CD4-positive, CD25-positive, alpha-beta regulatory T cell (primary cell): ENCODE measurements around the gene CAMK2A. TPM values are rescaled to one million over a fixed set of nuclear protein-coding genes. Genes with fewer than 3 reads are reported as not detected.

Experiments used
- ATAC-seq, 2 donors: fragments of 150-1000 bp; cut with Tn5 transposase; one replicate each; pipeline ENCODE4 v1.10.0; 2021; ENCODE audit warnings: low read depth in 2 of 2, moderate number of reproducible peaks in 2 of 2, moderate library complexity in 1 of 2
- DNase-seq, 3 donors: peaks; one replicate each; pipeline versions ENCODE4 v3.0.0 to v3.0.0-alpha.2; 2012 to 2022; ENCODE audit warnings: mixed read lengths in 1 of 3
- H3K27ac ChIP-seq: one replicate; pipeline ENCODE4 v1.7.0; 2013; ENCODE audit warnings: mild to moderate bottlenecking, low read length; ENCODE audit not compliant: insufficient read depth, poor library complexity, severe bottlenecking
- H3K27me3 ChIP-seq: one replicate; pipeline ENCODE4 v1.7.0; 2013; ENCODE audit warnings: low read length; ENCODE audit not compliant: control insufficient read depth, insufficient read depth
- H3K36me3 ChIP-seq: one replicate; pipeline ENCODE4 v1.7.0; 2013; ENCODE audit warnings: mild to moderate bottlenecking, low read length, moderate library complexity; ENCODE audit not compliant: control insufficient read depth, insufficient read depth
- H3K4me1 ChIP-seq: 2 replicates; pipeline ENCODE4 v1.7.0; 2013; ENCODE audit warnings: mild to moderate bottlenecking, low read length; ENCODE audit not compliant: insufficient read depth, control insufficient read depth, poor library complexity, severe bottlenecking
- H3K4me3 ChIP-seq: one replicate; pipeline ENCODE4 v1.7.0; 2013; ENCODE audit warnings: low read depth, mild to moderate bottlenecking, low read length, moderate library complexity
- H3K9me3 ChIP-seq, 2 experiments: 1 replicate in 1 of 2; 2 replicates in 1 of 2; pipeline ENCODE4 v1.7.0; 2013; ENCODE audit warnings: low read length in 2 of 2, mild to moderate bottlenecking in 1 of 2, moderate library complexity in 1 of 2; ENCODE audit not compliant: control insufficient read depth in 2 of 2
- H3K27ac Mint-ChIP-seq, 3 donors: one replicate each; pipeline ENCODE4 v1.8.0; 2020 to 2022; ENCODE audit warnings: mild to moderate bottlenecking in 3 of 3, mixed read lengths in 3 of 3, moderate library complexity in 2 of 3
- H3K27me3 Mint-ChIP-seq: one replicate; pipeline ENCODE4 v1.8.0; 2022; ENCODE audit warnings: mild to moderate bottlenecking, mixed read lengths
- H3K36me3 Mint-ChIP-seq: one replicate; pipeline ENCODE4 v1.8.0; 2020; ENCODE audit warnings: mixed read lengths
- H3K4me1 Mint-ChIP-seq, 4 donors: one replicate each; pipeline ENCODE4 v1.8.0; 2020 to 2022; ENCODE audit warnings: mixed read lengths in 4 of 4, mild to moderate bottlenecking in 1 of 4
- H3K4me3 Mint-ChIP-seq, 4 donors: one replicate each; pipeline ENCODE4 v1.8.0; 2020 to 2022; ENCODE audit warnings: mild to moderate bottlenecking in 4 of 4, mixed read lengths in 4 of 4, moderate library complexity in 3 of 4
- H3K9me3 Mint-ChIP-seq, 7 donors: one replicate each; pipeline ENCODE4 v1.8.0; 2020 to 2022; ENCODE audit warnings: mixed read lengths in 7 of 7, mild to moderate bottlenecking in 3 of 7, moderate library complexity in 2 of 7
- polyA plus RNA-seq, 4 donors: library from polyadenylated mRNA; unstranded; fragments of 300-500 nt; fragmentation: Illumina TruSeq; gene quantifications; one replicate each; pipeline ENCODE4 v1.2.3, GENCODE V29; 2021
- total RNA-seq: library from RNA; stranded (reverse); gene quantifications from one replicate; pipeline ENCODE4 v1.2.3, GENCODE V29; 2022

CAMK2A gene
- total and polyA plus RNA-seq, 5 donors from 2014 or later = not detected

DNA sequence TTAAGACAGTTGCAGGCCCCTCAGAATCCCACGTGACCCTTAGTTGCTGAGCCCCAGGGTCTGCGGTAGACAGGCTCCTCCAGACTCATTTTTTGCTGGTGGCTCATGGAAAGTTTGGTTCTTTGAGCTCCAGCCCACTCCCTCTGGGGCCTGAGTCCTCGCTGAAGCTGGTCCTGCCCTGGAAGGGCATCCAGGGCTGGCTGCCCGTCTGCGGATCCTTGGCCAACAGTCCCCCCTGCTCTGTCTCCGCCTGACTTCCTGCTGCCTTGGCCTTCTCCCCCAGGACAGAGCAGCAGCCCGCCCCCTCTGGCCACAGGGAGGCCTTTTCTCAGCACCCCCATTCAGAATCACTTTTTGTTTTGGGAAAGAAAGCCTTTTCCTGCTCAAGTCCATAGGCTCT lies 75.3 kb downstream of the CAMK2A start:
- H3K27ac ChIP-seq = no peak overlapping the region
- H3K4me3 ChIP-seq = no peak overlapping the region
- Mint-ChIP-seq H3K4me3 (no peak overlapping the region), H3K9me3 (peaks cover 0 to 2% (median 0%) of the 10 kb centered on the region in 7 donors), H3K27me3 (peaks cover 5% of the 10 kb centered on the region), H3K27ac (no peak overlapping the region), H3K36me3 (no peaks in the 10 kb centered on the region), H3K4me1 (peaks cover 0 to 4% (median 2%) of the 10 kb centered on the region in 4 donors)
- H3K9me3 ChIP-seq = no peaks in the 10 kb centered on the region
- peaks cover under 1% of the 10 kb centered on the region for H3K4me1 ChIP-seq
- no peaks in the 10 kb centered on the region for H3K27me3 ChIP-seq
- DNase-seq = no peak
- H3K36me3 ChIP-seq = no peaks in the 10 kb centered on the region
- ATAC-seq = no peak

DNA sequence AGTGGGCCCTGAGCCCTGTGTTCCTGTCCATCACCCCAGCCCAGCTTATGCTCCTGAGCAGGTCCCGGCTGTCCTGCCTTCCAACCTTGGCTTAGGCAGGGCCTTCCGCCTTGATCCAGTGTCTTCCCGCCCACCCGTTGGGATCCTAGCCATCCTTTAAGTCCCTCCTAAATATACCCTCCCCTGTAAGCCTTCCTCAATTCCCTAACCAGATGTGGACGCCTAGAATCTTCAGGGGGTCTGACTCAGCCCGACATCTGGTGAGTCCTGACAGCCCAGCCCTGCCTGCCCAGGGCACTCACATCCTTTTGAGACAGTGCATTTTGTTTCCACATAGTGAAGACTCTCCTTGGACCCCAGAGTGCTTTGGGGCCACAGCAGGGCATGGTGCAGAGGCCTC lies 76.0 kb downstream of the CAMK2A start:
- H3K27ac ChIP-seq = no peak overlapping the region
- H3K27ac Mint-ChIP-seq = no peak overlapping the region
- peaks cover 5% of the 10 kb centered on the region for H3K27me3 Mint-ChIP-seq
- H3K4me3 Mint-ChIP-seq = no peak overlapping the region
- H3K4me1 Mint-ChIP-seq = peaks cover 0 to 11% (median 2%) of the 10 kb centered on the region in 4 donors
- no peaks in the 10 kb centered on the region for H3K36me3 ChIP-seq
- H3K9me3 Mint-ChIP-seq = peaks cover 0 to 3% (median 0%) of the 10 kb centered on the region in 7 donors
- no peak for ATAC-seq
- no peaks in the 10 kb centered on the region for H3K9me3 ChIP-seq
- no peak overlapping the region for H3K4me3 ChIP-seq
- H3K4me1 ChIP-seq = peaks cover 4% of the 10 kb centered on the region
- H3K27me3 ChIP-seq = peaks cover under 1% of the 10 kb centered on the region
- no peak for DNase-seq
- H3K36me3 Mint-ChIP-seq = no peaks in the 10 kb centered on the region

DNA sequence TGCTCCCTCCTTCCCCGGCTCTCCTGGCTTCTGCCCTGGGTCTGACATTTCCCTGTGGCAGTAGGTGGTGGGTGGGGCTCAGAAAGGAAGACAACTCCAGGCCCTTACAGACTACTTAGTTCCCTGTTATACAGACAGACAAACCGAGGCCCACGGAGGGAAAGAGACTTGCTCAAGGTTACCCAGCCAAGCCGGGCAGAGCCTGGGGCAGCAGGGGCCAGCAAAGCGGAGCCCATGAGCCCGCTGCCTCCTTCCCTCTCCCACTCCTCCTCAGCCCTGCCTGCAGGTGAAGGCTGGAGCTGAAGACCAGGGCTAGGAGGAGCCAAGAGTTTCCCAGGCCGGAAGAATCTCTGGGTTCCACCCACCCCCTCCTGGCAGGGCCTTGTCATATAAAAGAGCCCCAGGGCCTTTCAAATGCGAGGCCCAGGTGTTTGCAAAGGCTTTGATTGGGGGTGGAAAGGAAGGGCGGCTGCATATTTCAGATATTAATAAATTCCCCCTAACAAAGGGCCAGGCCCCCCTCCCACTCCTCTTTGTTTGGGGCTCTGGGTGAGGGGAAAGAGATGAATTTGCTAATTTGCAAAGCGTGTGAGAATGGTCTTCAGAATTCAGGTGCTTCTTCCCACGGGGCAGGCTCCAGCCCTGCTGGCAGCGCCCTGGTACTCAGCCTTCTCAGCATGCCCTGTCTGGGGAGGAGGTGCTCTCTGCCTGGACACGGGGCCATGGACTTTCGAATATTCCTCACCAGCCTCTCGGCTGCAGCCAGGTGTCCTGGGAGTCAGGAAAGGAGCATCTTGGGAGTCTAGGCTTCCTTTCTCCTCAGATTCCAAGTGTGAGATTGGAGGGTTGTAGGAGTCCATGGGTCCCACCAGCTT lies 78.2 kb downstream of the CAMK2A start:
- Histone ChIP-seq H3K36me3 (no peaks in the 10 kb centered on the region), H3K27me3 (peaks cover 4% of the 10 kb centered on the region), H3K4me3 (no peak overlapping the region), H3K9me3 (no peaks in the 10 kb centered on the region), H3K27ac (no peak overlapping the region), H3K4me1 (peaks cover 4% of the 10 kb centered on the region)
- DNase-seq = no peak
- Mint-ChIP-seq H3K36me3 (no peaks in the 10 kb centered on the region), H3K27ac (no peak overlapping the region), H3K4me3 (no peak overlapping the region), H3K9me3 (peaks cover 0 to 3% (median 0%) of the 10 kb centered on the region in 7 donors), H3K4me1 (peaks cover 0 to 15% (median 0%) of the 10 kb centered on the region in 4 donors), H3K27me3 (peaks cover 14% of the 10 kb centered on the region)
- no peak for ATAC-seq

DNA sequence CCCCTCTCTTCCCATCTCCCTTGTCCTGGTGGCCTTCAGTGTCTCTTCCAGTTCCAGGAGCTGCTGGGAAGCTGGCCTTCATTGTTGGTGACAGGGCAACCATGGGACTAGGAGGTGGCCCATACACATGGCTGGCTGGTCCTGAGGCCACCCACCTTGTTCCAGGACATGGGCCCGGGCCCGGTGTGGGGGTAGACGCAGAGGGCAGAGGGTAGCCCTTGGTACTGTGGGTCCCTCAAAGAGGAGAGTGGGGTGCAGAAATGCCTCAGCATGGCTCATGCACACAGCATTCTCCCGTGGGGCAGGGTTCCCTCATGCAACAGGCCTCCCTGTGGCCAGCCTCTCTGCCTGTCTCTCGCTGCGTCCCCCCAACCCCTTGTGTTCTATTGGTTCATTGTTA lies 78.9 kb downstream of the CAMK2A start:
- Histone ChIP-seq H3K9me3 (no peaks in the 10 kb centered on the region), H3K4me1 (peaks cover 4% of the 10 kb centered on the region), H3K4me3 (no peak overlapping the region), H3K27me3 (peaks cover 4% of the 10 kb centered on the region), H3K36me3 (no peaks in the 10 kb centered on the region), H3K27ac (no peak overlapping the region)
- no peak overlapping the region for H3K27ac Mint-ChIP-seq
- H3K4me1 Mint-ChIP-seq = peaks cover 0 to 15% (median 0%) of the 10 kb centered on the region in 4 donors
- no peak overlapping the region for H3K4me3 Mint-ChIP-seq
- peaks cover 14% of the 10 kb centered on the region for H3K27me3 Mint-ChIP-seq
- peaks cover 0 to 3% (median 0%) of the 10 kb centered on the region in 7 donors for H3K9me3 Mint-ChIP-seq
- DNase-seq (no peak), ATAC-seq (no peak)
- no peaks in the 10 kb centered on the region for H3K36me3 Mint-ChIP-seq

DNA sequence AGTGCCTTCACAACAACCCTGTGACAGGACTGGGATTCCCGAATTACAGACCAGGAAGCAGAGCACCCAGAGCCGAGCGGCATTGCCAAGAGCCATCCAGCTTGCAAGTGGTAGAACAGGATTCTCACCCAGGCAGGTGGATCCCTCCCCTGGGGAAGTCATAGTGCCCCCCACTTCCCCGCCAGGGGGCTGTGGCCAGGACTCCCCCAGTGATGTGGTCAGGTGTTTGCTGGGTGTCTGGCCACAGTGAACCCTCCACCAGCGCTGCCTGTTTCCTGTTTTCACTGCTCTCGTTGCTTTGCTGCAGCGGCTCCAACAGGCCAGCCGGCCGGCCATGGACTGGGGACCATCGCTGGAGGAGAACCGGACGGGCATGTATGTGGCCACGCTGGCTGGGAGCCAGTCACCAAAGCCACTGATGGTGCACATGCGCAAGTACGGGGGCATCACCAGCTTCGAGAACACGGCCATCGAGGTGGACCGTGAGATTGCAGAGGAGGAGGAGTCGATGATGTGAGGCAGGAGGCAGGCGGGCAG lies 80.4 kb downstream of the CAMK2A start:
- Histone ChIP-seq H3K36me3 (no peaks in the 10 kb centered on the region), H3K9me3 (no peaks in the 10 kb centered on the region), H3K4me1 (peaks cover 4% of the 10 kb centered on the region), H3K27ac (no peak overlapping the region), H3K27me3 (peaks cover 4% of the 10 kb centered on the region), H3K4me3 (no peak overlapping the region)
- ATAC-seq (peak in 1 of 2 donors; percentile 32), DNase-seq (no peak)
- Mint-ChIP-seq H3K4me3 (peak overlapping the region in 1 of 4 donors; percentile 33), H3K4me1 (peaks cover 0 to 15% (median 0%) of the 10 kb centered on the region in 4 donors), H3K27me3 (peaks cover 14% of the 10 kb centered on the region), H3K9me3 (peaks cover 0 to 3% (median 0%) of the 10 kb centered on the region in 7 donors), H3K27ac (peak overlapping the region in 1 of 3 donors; percentile 59), H3K36me3 (no peaks in the 10 kb centered on the region)

DNA sequence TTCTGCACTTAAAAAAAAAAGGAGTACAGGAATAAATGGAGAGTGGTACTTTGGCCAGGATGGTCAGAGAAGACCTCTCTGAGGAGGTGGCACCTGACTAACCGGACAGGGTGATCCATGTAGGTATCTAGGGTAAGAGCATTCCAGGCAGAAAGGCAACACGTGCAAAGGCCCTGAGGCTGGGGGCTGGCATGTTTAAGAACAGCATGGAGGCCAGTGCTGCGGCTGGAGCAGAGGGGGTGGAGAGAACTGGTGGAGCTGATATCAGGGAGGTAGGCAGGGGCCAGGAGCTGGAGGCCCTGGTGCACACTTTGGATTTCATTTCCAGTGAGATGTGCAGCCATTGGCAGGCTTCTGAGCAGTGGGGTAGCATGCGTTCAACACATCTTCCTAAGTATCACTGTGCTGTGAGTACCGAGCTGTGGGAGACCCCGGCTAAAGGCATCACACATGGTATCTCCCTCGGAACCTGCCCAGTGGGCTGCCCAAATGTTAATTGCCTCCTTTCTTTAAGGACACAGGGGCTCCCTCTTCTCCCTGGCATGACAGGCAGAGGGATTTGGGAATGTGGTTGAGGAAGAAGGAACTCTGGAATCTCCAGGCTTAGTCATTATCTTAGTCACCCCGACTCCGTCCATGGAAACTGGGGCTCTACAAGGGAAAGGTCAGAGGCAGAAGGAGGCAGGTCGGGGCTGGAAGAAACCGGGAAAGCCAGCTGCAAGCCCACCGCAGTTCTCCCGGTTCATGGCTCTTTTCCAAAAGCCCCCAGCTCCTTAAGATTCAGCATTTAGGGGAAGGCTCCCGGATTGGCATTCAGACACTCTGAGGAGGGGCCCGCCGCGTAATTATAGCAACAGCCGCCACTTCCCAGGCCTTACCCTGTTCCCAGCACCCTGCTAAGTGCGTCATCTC lies 81.1 kb downstream of the CAMK2A start:
- peak overlapping the region in 1 of 4 donors; percentile 65 for H3K4me3 Mint-ChIP-seq
- no peak overlapping the region for H3K4me3 ChIP-seq
- H3K27ac Mint-ChIP-seq = peak overlapping the region in 1 of 3 donors; percentile 59

DNA sequence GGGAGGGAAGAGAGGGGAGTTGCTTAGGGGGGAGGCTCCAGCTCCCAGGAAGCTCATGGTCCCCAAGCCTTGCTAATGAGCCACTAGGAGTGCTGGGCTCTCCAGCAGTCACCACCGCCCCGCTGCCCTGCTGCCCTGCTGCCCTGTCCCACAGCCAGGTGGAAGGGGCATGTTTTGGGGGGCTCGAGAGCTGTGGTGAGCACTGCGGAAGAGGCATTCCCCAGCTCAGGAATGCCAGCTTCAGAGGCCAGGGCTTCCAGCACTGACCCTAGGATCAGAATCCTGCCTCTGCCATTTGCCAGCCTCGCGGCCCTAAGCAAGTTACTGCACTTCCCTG lies 82.8 kb downstream of the CAMK2A start:
- peaks cover 0 to 15% (median 0%) of the 10 kb centered on the region in 4 donors for H3K4me1 Mint-ChIP-seq
- no peaks in the 10 kb centered on the region for H3K36me3 Mint-ChIP-seq

More for the DNA sequence above, 81.1 kb downstream of the CAMK2A start:
- Mint-ChIP-seq H3K27me3 (peaks cover 14% of the 10 kb centered on the region), H3K36me3 (no peaks in the 10 kb centered on the region), H3K4me1 (peaks cover 0 to 15% (median 0%) of the 10 kb centered on the region in 4 donors), H3K9me3 (peaks cover 0 to 3% (median 0%) of the 10 kb centered on the region in 7 donors)
- Histone ChIP-seq H3K4me1 (peaks cover 4% of the 10 kb centered on the region), H3K36me3 (no peaks in the 10 kb centered on the region), H3K9me3 (no peaks in the 10 kb centered on the region), H3K27ac (no peak overlapping the region), H3K27me3 (peaks cover 4% of the 10 kb centered on the region)
- ATAC-seq = no peak
- no peak for DNase-seq

More for the DNA sequence above, 82.8 kb downstream of the CAMK2A start:
- Histone ChIP-seq H3K4me3 (no peak overlapping the region), H3K9me3 (no peaks in the 10 kb centered on the region), H3K27me3 (peaks cover 4% of the 10 kb centered on the region), H3K27ac (no peak overlapping the region), H3K4me1 (peaks cover 4% of the 10 kb centered on the region), H3K36me3 (no peaks in the 10 kb centered on the region)
- ATAC-seq (no peak), DNase-seq (no peak)
- Mint-ChIP-seq H3K4me3 (no peak overlapping the region), H3K27me3 (peaks cover 14% of the 10 kb centered on the region), H3K9me3 (peaks cover 0 to 3% (median 0%) of the 10 kb centered on the region in 7 donors), H3K27ac (no peak overlapping the region)
